ENCODE data around the gene TICRR. TPM values are rescaled to one million over a fixed set of nuclear protein-coding genes. Genes with fewer than 3 reads are reported as not detected.

The TICRR gene
- total RNA-seq, 4 donors from 2014 or later, result under 0.01 to 0.29 (median 0.06) TPM; not detected in 1

- TF ChIP-seq POLR2AphosphoS5 (IDR thresholded peaks at IDR 0.05) (no peak), POLR2A (IDR thresholded peaks at IDR 0.05; ENCODE audit: low read depth) (no peak), EP300 (IDR thresholded peaks at IDR 0.05) (no peak), CTCF (IDR thresholded peaks at IDR 0.05) (no peak)
- no peaks in the 10 kb centered on the region for H3K36me3 ChIP-seq
- 89% methylated on average over 4 of the region's 7 CpGs for WGBS
- no peak overlapping the region for H3K4me3 ChIP-seq
- no peak for DNase-seq (ENCODE audit: extremely low spot score)
- no peak overlapping the region for H3K27ac ChIP-seq (replicated peaks in 1 of 4)
- intact Hi-C loops (cut with DNase I), result no loop called here
- no peaks in the 10 kb centered on the region for H3K4me1 ChIP-seq
- peaks cover 0 to 14% (median 0%) of the 10 kb centered on the region in 4 donors for H3K27me3 ChIP-seq
- H3K9me3 ChIP-seq, result no peaks in the 10 kb centered on the region
Observed at GRCh38 chr15:89554247-89554646, 21.0 kb upstream of the TICRR start.

- DNase-seq (ENCODE audit: extremely low spot score), result no peak
- H3K36me3 ChIP-seq, result no peaks in the 10 kb centered on the region
- WGBS, result 0% methylated on average over 1 of the region's 5 CpGs
Observed at GRCh38 chr15:89555768-89556167, 19.5 kb upstream of the TICRR start.

GRCh38 chr15:89556413-89557262 is 18.6 kb upstream of the TICRR start:
- 56% methylated on average over 9 of the region's 9 CpGs for WGBS

More at GRCh38 chr15:89555768-89556167, 19.5 kb upstream of the TICRR start:
- H3K4me1 ChIP-seq, result no peaks in the 10 kb centered on the region
- no peaks in the 10 kb centered on the region for H3K9me3 ChIP-seq
- H3K4me3 ChIP-seq, result no peak overlapping the region
- TF ChIP-seq CTCF (IDR thresholded peaks at IDR 0.05) (no peak), POLR2AphosphoS5 (IDR thresholded peaks at IDR 0.05) (no peak), EP300 (IDR thresholded peaks at IDR 0.05) (no peak), POLR2A (IDR thresholded peaks at IDR 0.05; ENCODE audit: low read depth) (no peak)
- H3K27ac ChIP-seq (replicated peaks in 1 of 4), result no peak overlapping the region
- peaks cover 0 to 28% (median 0%) of the 10 kb centered on the region in 4 donors for H3K27me3 ChIP-seq
- intact Hi-C loops (cut with DNase I), result no loop called here

DNA sequence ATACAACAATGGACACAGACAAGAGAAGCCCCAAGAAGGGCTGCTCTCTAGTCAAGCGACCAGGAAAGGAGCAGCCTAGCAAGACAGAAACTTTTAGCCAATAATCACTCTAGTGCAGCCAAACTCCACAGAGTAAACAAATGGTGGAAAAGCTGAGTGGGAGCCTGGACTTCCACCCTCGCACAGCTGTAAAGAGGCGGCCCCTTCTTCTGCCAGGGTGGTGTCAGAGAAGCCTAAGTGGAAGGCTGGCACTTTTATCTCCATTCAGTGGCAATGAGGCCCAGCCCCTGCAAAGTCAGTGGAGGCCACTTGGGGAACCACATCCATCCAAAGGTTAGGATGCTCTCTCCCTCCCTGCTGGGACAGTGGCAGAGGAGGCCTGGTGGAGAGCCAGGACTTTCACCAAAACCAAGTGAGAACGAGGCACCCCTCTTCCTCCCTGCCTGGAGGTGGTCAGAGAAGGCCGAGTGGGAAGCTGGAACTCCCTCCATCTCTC is 15.5 kb upstream of the TICRR start:
- no peaks in the 10 kb centered on the region for H3K36me3 ChIP-seq
- TF ChIP-seq EP300 (IDR thresholded peaks at IDR 0.05) (no peak), CTCF (IDR thresholded peaks at IDR 0.05) (no peak), POLR2AphosphoS5 (IDR thresholded peaks at IDR 0.05) (no peak), POLR2A (IDR thresholded peaks at IDR 0.05; ENCODE audit: low read depth) (no peak)
- H3K4me1 ChIP-seq, result no peaks in the 10 kb centered on the region
- intact Hi-C loops (cut with DNase I), result no loop called here
- no peak for DNase-seq (ENCODE audit: extremely low spot score)
- no peak overlapping the region for H3K4me3 ChIP-seq
- H3K9me3 ChIP-seq, result no peaks in the 10 kb centered on the region
- peaks cover 0 to 22% (median 0%) of the 10 kb centered on the region in 4 donors for H3K27me3 ChIP-seq
- H3K27ac ChIP-seq (replicated peaks in 1 of 4), result no peak overlapping the region
- WGBS, result 43% methylated on average over 5 of the region's 5 CpGs

More at GRCh38 chr15:89556413-89557262, 18.6 kb upstream of the TICRR start:
- Histone ChIP-seq H3K4me3 (no peak overlapping the region), H3K36me3 (no peaks in the 10 kb centered on the region), H3K9me3 (no peaks in the 10 kb centered on the region), H3K4me1 (no peaks in the 10 kb centered on the region), H3K27me3 (peaks cover 0 to 29% (median 0%) of the 10 kb centered on the region in 4 donors), H3K27ac (replicated peaks in 1 of 4) (no peak overlapping the region)
- TF ChIP-seq POLR2A (IDR thresholded peaks at IDR 0.05; ENCODE audit: low read depth) (no peak), CTCF (IDR thresholded peaks at IDR 0.05) (peak; percentile 56 to 84 (median 70)), EP300 (IDR thresholded peaks at IDR 0.05) (no peak), POLR2AphosphoS5 (IDR thresholded peaks at IDR 0.05) (no peak)
- intact Hi-C loops (cut with DNase I), result no loop called here
- DNase-seq (ENCODE audit: extremely low spot score), result no peak

All from esophagus muscularis mucosa (tissue), 4 donors.